Activated CD8-positive, alpha-beta memory T cell treated with anti-CD3 and anti-CD28 coated beads for 4 hours (primary cell): ENCODE results near the gene CRYBA1.
"Not testable (repeated sequence)": the region's sequence is repeated elsewhere in the genome, so short reads cannot be mapped to it uniquely, and the experiment has no call there.

Experiments used
- DNase-seq, 2 donors: peaks; one replicate each; pipeline ENCODE4 v3.0.0-alpha.2; 2020; ENCODE audit warnings: low read depth in 2 of 2

The CRYBA1 gene, protein sequence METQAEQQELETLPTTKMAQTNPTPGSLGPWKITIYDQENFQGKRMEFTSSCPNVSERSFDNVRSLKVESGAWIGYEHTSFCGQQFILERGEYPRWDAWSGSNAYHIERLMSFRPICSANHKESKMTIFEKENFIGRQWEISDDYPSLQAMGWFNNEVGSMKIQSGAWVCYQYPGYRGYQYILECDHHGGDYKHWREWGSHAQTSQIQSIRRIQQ

GRCh38 chr17:29246628-29247027 lies at the start of gene CRYBA1:
TSS of gene CRYBA1 (plus strand) at chr17:29246859. CDS start at chr17:29246864, 5 bp downstream.
- DNase-seq = no peak

- DNase-seq = no peak
Observed at GRCh38 chr17:29197516-29198272, 49.0 kb upstream of the CRYBA1 start.

DNA sequence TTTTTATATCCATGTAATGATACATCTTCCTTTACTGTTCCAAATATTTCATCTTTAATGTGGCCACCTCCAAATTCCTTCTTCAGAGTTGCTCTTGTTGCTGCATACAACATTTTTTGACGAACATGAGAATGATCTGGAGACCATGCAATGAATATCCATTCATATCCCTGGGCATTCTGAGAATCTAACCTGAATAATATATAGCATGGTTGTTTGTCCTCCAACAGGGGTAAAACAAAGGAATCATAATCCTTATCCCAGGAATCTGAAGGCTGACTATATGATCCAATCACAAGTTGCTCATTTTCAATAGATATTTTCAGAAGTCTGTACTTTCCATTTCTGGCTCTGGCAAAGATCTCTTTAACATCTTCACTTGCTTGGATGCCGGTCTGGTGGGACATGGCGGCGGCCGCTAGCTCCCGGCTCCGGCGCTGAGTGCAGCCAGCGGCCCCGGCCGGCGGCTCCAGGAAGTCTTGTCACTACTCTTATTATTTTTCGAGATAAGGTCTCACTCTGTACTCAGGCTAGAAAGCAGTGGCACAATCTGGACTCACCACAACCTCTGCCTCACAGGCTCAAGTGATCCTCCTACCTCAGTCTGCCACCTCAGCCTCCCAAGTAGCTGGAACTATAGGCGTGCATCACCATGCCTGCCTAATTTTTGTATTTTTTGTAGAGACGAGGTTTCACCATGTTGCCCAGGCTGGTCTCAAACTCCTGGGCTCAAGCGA lies 42.4 kb upstream of the CRYBA1 start:
- not testable (repeated sequence) for DNase-seq

- DNase-seq = no peak
Observed at GRCh38 chr17:29205047-29205446, 41.6 kb upstream of the CRYBA1 start.

DNA sequence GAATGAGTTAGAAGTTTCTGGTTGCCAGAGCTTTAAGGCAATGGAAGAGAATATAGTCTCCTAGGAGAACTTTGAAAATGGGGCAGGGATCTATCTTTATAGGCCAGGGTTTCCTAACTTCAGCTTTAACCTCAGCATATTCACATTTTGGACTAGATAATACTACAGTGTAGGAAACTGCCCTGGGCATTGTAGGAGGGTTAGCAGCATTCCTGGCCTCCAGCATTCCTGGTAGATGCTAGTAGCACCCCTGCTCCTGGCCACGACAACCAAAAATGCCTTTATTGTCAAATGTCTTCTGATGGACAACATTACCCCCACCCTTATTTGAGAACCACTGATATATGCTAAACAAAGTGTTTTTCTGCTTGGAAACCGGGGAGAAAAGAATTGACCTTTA lies 38.7 kb upstream of the CRYBA1 start:
- DNase-seq = no peak

DNA sequence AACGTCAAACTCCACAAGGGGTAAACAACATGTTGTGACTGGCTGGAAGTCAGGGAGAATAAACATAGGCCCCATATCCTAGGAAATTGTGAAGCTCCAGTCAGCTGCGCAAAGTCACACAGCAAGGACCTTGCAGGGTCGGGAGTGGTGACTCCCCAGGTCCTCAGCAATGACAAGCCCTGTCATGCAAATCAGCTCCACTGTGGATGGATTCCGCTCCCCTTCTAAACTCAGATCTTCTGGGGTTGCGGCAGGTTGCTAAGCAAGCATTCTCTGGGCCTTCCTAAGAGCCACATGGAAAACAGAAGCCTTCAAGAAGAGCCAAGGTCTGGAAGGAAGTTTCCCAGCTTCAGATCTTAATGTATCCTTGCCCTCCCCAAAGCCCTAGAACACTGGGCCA lies 37.6 kb upstream of the CRYBA1 start:
- no peak for DNase-seq

DNA sequence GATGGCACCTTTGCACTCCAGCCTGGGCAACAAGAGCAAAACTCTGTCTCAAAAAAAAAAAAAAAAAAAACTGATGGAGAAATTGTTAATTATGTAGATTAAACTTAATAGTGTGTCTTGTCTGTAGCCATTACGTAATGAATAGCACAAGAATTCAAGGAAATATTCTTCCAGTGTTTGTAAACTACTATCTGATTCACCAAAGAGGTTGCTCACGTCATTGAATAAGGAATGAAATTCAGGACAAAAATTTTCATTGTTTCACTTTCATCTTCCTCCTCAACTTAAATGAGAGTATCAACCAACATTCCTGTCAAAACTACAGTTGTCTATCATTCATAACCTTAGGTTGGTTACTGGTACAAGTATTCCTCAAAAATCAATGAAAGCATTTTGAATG lies 35.8 kb upstream of the CRYBA1 start:
- no peak for DNase-seq

DNA sequence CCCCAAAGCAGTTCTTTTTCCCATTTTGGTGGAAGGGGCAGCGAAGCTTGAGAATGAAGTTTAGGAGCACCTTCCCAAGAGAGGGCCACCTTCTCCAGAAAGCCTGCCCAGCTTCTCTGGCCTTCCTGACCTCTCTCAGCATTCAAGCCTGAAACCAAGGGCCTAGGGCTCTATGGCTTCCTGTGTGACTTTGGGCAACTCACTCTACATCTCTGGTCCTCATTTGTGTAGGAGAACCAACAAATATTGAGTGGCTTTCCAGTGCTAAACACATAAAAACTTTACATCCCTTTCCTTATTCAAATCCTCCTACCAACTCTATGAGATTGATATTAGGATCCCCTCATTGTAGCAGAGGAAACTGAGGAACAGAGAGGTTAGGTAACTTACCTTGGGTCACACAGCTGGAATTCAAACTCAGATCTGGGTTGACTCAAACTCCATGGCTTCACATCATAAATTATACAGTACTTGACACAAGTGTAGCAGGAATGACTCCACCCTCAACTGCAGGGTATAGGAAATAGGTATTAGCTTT lies 34.5 kb upstream of the CRYBA1 start:
- DNase-seq = no peak

DNA sequence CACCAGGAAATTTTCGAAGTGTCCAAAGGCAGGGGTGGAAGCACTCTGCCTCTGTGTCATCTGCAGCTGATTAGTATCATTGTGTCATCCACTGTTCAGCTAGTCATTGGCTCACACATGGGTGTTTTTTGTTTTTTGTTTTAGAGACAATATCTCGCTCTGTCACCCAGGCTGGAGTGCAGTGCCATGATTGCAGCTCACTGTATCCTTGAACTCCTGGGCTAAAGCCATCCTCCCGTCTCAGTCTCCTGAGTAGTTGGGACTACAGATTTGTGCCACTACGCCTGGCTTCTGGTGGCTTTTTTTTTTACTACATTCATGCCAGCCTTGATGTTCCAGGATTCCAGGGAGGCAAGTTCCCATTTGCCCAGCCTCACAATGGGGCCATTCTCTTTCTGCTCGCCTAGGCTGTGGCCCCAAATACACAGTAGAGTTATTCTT lies 34.0 kb upstream of the CRYBA1 start:
- no peak for DNase-seq

GRCh38 chr17:29214215-29215146 lies 32.2 kb upstream of the CRYBA1 start:
- DNase-seq = no peak

GRCh38 chr17:29215174-29215573 lies 31.5 kb upstream of the CRYBA1 start:
- DNase-seq = no peak

- DNase-seq = no peak
Observed at GRCh38 chr17:29215717-29216116, 30.9 kb upstream of the CRYBA1 start.

- DNase-seq = no peak
Observed at GRCh38 chr17:29216181-29216580, 30.5 kb upstream of the CRYBA1 start.

DNA sequence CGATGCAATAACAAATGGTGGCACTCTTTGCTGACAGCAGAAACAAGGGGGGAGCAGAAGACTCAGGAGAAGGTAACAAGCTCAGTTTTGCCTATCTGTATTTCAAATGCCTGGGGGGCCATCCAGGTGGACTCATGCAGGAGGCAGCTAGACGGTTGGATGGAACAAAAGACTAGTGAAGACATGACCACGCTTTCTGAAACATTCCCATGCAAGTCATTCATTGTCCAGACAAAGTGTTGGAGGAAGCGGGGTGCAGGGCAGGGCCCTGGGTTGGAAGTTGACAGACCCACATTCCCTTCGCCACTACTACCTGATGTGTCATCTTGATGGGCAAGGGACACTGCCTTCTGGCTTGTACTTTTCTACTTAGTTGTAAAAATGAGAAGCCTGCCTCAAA lies 29.8 kb upstream of the CRYBA1 start:
- DNase-seq = no peak

GRCh38 chr17:29219378-29220047 lies 27.1 kb upstream of the CRYBA1 start:
- peak; percentile 48 to 50 for DNase-seq

GRCh38 chr17:29221338-29221737 lies 25.3 kb upstream of the CRYBA1 start:
- DNase-seq = not testable (repeated sequence)

DNA sequence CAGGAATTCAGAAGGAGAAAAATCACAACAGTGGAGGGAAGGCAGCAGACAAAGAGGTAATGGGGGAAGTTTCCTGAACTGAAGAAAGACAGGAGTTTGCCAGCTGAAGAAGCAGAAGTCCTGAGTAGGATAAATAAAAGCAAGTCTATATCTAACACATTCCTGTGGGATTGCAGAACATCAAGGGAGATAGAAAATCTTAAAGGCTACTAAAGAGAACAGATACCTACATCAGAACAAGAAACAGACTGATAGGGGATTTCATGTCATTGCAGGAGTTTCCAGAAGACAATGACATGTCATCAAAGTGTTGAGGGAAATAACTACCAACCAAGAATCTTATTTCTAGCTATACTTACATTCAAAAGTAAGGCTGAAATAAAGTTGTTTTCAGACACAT lies 21.3 kb upstream of the CRYBA1 start:
- DNase-seq = no peak

DNA sequence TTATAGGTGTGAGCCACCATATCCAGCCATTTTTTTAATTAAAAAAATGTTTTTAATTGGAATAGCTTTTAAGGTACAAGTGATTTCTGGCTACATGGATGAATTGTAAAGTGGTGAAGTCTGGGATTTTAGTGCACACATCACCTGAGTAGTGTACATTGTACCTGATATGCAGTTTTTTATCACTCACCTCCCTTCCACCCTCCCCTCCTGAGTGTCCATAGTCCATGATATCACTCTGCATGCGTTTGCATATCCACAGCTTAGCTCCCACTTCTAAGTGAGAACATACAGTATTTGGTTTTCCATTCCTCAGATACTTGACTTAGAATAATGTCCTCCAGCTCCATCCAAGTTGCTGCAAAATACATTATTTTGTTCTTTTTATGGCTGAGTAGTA lies 13.4 kb upstream of the CRYBA1 start:
- no peak for DNase-seq

DNA sequence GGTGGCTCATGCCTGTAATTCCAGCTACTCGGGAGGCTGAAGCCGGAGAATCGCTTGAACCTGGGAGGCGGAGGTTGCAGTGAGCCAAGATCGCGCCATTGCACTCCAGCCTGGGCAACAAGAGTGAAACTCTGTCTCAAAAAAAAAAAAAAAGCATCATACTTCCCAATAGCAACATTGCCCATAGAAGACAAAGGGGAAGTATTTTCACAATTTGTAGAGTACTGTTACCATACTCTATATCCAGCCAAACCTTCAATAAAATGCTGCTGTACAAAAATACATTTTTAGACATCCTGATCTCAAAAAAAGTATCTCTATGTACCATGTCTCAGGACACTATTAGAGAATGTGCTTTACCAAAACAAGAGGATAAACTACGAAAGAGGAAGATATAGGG lies 11.7 kb upstream of the CRYBA1 start:
- not testable (repeated sequence) for DNase-seq

- no peak for DNase-seq
Observed at GRCh38 chr17:29235904-29236303, 10.8 kb upstream of the CRYBA1 start.
